ENCODE results near the gene OR51Q1.

OR51Q1 gene, protein sequence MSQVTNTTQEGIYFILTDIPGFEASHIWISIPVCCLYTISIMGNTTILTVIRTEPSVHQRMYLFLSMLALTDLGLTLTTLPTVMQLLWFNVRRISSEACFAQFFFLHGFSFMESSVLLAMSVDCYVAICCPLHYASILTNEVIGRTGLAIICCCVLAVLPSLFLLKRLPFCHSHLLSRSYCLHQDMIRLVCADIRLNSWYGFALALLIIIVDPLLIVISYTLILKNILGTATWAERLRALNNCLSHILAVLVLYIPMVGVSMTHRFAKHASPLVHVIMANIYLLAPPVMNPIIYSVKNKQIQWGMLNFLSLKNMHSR

DNA sequence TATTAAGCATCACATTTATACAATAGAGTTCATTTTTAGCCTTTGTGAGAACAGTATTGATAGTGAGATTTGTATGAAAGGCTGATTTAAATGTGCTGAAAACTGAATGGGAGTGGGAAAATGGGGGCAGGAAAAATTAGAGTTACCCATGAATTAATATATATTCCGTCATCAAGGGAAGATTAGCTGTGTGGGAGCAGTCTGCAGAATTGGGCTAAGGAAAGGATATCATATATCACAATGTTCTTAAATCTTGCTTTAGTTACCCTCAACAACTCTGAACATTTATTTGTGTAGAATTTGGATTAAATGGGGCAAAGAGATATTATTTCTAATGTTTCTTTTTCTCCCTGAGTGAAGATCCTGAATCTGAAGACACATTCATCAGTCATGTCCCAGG, at the start of gene OR51Q1:
Gene OR51Q1, plus strand, starts transcription at position 301 of the 400 bp plus-strand sequence. Its CDS starts 90 bp downstream, at position 391.
- DNase-seq: no peak

DNA sequence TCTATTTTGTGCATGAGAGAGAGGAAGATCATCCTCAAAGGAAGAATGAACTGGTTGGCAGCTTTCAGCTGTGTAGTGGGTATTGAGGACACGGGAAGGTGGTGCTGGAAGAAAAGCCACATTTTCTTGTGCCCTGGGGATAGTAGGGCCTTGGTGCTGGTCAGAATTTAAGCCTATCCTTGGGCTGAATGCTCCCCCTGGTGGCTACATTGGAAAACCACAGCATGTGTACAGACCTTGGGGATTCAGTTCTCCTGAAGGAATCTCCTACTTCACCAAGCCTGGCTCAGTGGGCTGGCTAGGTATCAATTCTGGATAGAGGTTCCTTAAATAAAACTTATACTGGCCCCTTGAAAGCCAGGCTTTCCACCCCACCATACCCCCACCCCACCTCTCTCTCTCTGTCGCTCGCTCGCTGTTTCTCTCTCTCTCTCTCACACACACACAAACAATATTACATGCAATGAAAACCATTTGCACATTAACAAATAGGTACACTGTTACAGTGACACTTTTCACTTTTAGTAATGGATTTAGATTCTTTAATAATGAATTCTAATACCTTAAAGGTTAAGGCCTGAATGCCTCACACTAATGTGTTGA, 41.1 kb upstream of the OR51Q1 start:
- no peak for DNase-seq

DNA sequence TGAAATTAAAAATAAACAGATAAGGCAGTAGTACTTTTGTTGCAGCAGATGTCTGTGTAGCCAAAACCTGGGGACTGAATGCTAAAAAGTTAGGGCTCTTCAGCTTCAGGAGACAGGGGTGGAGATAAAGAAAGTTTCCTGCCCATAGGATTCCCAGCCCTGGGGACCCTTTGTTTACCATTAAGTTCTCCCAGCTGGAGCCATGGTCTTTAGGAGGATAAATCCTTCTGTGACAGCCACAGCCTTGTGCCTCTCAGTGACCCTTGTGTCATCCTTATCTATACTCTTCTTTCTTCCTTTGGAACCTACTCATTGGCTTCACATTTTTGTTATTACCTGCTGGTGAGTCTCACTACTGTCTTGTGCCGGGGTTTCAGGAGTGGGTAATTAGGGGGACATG, 38.3 kb upstream of the OR51Q1 start, which contains the start of gene OR51M1:
Gene OR51M1, plus strand, starts transcription at position 237 of the 400 bp plus-strand sequence. CDS start 5,587 bp downstream, outside the sequence.
- DNase-seq: no peak

DNA sequence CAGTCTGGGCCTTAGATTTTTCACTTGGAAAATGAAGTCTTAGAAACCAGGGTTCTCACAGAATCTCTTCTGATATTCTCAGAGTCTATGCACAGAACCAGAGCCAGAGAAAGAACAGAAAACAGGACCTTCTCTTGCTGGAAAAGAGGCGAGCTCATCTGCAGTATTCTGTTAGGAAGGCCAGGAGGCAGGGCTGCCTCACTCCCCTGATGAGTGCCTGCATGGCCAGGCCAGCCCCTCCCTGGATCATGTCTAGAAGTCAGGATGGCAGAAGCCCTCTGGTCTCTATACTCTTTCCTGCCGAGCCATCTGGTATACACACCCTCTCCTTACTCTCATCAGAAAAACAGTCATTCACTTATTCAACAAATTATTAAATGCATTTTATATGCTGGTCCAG, 37.6 kb upstream of the OR51Q1 start:
- DNase-seq: no peak

DNA sequence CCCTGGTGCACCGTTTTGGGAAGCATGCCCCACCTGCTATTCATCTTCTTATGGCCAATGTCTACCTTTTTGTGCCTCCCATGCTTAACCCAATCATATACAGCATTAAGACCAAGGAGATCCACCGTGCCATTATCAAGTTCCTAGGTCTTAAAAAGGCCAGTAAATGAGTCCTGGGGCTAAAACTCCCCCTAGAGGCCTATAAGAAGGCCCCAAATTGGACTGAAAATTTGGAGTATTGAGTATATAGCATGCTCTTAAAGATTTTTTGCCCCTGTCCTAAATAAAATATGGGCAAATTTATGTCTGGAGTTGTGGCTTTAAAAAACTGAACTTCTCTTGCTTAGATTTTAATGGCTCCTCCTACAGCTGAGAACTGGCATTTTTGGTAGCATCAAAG, 31.7 kb upstream of the OR51Q1 start:
- no peak for DNase-seq

DNA sequence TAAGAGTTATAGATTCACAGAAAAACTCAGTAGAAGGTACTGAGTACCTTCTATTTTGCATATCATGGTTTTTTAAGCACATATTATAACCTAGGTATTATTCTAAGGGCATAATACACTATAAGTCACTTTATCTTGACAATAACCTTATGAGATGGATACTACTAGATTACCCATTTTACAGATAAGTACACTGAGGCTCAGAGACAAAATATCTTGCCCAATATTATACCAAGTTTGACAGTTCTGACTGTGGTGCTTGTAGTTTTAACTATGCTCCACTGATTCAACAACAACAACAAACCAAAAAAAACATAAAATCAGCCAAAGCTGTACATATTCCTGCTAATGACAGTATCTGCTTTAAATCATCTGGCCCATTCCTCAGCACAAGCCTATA, 27.8 kb upstream of the OR51Q1 start:
- DNase-seq: no peak

DNA sequence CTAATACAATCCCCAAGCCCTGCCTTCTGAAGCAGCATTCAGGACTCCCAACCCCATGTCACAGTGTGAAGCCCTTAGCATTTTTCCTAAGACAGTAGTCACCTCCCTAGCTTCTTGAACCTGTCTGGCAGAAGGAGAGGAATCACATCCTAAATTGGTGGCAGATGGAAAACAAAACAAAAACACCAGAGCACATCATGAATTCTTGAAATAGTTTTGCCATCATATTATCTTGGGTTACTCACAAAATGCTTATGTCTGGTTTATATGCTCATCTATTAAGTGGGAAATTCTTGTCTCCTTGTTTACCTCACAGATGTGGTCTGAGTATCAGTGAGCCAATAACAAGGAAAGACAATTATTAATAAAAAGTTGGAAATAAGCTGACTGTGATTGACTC, 23.0 kb upstream of the OR51Q1 start:
- DNase-seq: no peak

DNA sequence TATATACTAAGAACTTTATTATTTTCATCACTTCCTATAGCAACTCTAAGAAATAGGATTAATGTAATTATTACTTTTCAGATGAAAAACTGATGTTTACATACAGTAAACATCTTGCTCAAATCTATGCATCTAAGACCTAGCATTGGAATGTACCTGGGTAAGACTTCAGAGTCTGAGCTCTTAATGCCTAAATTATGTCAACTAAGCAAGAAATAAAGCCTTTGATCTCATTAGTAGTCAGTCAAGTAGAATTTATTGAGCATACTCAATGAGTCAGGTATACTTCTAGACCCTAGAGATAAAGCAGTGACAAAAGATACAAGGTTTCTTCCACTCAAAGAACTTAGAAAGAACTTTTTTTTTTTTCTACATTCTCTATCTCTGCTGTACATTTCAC, 16.7 kb upstream of the OR51Q1 start:
- no peak for DNase-seq

DNA sequence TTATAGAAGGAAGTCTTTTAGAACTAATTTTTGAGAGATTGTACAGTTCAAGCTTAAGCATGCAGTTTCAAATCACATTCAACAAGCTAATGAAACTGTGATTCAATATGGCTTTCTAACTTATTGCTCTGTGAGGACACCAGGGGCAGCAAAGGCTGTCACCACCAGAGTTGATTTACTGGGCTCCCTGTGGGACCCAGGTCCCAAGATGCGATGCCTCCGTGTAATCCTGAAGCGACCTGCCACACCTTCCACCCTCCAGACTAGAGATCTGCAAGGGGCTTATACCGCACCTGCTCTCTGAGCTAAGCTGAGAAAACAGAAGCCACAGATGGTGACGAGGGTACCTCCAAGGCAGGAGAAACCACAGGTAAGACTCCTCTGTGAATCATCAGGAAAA, 918 bp upstream of the OR51Q1 start:
- DNase-seq: no peak

DNA sequence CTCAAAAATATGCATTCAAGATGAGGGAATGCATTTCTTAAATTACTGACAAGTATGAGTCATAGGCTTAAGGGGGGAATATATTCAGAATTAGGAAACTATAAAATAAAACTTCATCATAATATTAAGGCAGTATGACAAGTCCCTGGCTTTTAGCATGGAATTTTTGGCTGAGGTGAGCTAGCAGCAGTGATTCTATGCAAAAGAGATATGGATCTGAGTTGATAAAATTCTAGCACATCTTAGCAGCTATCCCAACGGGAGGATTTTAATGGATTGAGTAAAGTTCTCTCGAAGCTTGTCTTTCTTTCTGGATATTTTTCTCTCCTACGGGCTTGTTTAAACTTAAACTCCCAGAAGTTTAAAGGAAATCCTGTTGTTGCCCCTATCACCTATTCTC, 1.2 kb downstream of the OR51Q1 start:
- DNase-seq: no peak

DNA sequence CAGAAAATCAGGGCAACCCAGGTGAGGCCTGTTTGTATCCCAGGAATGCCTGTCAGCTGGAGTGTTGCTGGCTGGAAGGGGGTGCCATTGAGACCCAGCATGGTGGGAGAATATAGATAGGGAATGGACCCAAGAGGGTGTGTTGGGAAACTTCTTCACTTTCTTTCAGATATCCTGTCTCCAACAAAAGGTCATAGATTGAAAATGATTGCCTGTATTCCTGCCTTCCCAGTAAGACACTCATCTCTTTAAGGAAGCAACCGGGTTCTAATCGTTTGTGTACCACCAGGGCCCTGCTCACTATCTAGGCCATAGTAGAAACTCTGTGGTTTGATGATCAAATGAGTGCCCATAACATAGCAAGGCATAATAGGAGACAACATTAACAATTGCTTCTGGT, 19.5 kb downstream of the OR51Q1 start, which contains the start of gene OR51I1:
Gene OR51I1, minus strand, starts transcription at position 101 of the 400 bp plus-strand sequence. Its CDS starts 0 bp downstream, at position 101.
- no peak for DNase-seq

DNA sequence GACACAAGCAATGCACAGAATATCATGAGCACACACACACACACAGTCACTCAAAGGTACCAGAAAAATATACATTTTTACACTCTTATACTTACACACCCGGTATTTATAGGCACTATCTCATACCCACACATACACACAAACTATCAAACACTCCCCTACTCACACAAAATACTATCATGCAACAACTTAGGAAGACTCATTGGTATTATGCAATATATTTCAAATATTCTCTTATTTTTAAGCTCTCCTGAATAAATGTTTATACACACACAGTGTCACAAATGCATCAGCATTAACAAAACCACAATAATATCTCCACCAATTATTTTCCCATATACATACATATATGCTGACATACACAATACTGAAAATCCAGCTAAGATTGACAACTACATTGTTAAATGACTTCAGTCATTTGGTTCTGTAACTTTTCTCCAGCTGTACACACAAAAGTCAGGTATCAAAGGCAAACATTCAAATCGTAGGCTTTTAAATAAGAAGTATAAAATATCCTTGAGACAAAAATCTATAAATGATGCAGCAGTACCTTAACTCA, 22.0 kb downstream of the OR51Q1 start:
- no peak for DNase-seq

DNA sequence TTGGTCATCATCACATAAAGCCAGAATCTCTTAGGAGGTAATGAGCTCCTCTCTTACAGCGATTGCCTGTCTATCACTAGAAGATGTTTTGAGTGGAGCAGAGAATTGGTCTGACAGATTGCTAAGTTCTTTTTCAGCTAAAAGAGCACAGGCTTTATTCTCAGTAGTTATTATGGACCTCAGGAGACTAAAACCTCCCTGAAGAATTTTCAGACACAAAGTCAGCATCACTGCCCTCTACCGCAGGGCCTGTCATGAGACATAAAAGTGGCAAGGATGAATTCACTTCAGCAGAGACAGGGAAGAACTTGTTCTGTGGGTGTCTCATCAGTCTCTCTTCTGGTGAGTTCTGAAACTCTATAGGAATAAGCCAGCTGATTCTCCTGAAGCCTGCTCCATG, 27.1 kb downstream of the OR51Q1 start, which contains the start of gene OR51I2:
Gene OR51I2, plus strand, starts transcription at position 301 of the 400 bp plus-strand sequence. CDS start 4,166 bp downstream, outside the sequence.
- no peak for DNase-seq

DNA sequence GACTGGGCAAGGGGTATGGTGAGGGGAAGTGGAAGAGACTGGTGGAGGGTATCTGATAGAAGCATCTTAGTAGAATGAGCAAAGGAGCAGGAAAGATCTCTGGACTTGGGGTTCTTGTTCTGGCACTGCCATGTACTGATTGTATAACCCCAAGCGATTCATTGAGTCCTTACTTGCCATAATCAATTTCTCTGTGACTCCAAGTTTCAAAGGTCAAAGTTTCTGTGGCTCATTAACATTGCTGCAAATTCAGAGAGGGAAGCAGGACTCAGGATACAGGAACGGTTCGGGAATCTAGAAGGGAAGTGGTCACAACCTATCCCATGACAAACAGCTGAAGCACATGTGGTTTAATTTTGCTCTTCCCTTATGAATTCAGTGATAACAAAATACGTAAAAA, 27.5 kb downstream of the OR51Q1 start:
- no peak for DNase-seq

DNA sequence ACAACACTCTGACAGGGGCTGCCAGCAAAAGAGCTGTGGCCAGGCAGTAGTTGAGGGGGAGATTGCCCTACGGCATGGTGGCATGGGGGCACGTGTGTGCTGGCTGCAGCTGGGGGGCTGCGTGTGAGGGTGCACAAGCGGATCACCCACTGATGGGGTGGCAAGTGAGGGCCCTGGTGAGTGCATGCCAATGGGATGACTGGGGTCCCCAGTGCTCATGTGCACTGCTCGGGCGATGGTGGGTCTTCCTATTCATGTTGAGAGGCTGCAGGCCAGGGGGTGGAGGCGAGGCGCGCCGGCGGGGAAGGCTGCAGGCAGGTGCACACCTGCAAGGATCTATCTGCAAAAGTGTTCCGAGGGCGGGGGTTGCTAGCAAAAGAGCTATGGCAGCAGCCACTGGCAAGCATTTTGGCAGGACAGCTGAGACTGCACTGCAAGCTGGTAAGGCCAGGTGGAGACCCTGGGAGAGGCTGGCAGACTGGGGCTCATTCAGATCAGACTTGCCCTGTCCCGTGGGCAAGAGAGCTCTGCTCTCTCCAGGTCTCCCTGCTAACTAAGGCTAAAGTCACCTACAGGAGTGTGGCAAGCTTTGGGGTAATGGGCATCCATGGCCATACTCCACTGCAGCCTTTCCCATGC, 39.2 kb downstream of the OR51Q1 start:
- DNase-seq: no peak

DNA sequence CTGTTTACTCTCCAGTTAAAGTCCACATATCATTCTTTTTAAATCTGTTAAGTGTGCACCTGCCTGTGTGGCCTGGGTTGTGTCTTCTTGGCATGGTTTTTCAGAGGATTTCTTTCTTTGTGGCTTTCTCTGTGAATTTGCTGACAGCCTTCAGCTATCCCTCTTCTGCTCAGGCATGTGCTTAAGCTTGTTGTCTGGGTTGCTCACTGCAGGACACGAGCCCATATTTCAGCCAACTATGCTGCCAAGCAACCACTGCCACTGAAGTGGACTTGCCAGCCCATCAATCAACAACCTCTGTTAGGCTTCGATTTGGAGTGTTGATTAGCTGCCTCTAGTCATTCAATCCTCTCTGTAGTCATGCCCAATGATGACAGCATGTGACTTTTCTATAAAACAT, 45.6 kb downstream of the OR51Q1 start:
- no peak for DNase-seq

Measured in NCI-H524 treated with DMSO at 0.1 percent for 48 hours (cell line).